ENCODE results near the gene TJP1.

- TF ChIP-seq CTCF (IDR thresholded peaks at IDR 0.05; ENCODE audit: borderline replicate concordance, extremely low read depth, low read length, poor library complexity, severe bottlenecking), result no peak
- TF ChIP-seq EZH2 (IDR thresholded peaks at IDR 0.05; ENCODE audit: borderline replicate concordance, low read depth, low read length, severe bottlenecking), result no peak
Observed at GRCh38 chr15:29844290-29844903, 22.1 kb upstream of the TJP1 start.

Measured in DND-41 (cell line).